PC-3 (cell line): Measurements from ENCODE around the gene GPRC5A.

Experiments used
- EZH2 ChIP-seq: fragments of 300-600 bp; sonication (generic); IDR thresholded peaks from one replicate; pipeline ENCODE4 v1.6.1; 2017; ENCODE audit warnings: antibody characterized with exemption, mild to moderate bottlenecking, low read length; ENCODE audit not compliant: unreplicated experiment
- TF ChIP-seq, protein P1 (sequence below): fragments of 300-600 bp; sonication (generic); conservative IDR thresholded peaks from 2 replicates; pipeline ENCODE4 v1.5.1; 2017; ENCODE audit warnings: antibody characterized with exemption, low read depth, mild to moderate bottlenecking, low read length

DNA sequence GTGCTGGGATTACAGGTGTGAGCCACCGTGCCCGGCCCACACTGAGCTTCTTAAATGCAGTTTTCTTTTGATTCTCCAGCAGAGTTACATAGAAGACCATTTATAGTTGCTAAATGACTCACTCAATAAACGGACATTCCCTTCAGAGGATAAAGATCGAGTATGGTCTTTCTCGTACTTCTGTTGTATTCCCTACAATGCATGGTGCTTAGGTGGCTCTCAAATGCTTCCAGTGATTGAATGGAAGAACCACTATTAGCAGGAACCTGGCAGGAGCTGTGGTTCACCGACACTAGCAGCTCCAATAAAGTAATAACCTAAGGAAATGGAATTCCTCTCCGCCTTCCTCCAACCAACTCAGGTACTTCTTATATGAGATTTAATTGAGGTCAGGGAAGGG, 3.9 kb upstream of the GPRC5A start:
- TF ChIP-seq, protein P1, sequence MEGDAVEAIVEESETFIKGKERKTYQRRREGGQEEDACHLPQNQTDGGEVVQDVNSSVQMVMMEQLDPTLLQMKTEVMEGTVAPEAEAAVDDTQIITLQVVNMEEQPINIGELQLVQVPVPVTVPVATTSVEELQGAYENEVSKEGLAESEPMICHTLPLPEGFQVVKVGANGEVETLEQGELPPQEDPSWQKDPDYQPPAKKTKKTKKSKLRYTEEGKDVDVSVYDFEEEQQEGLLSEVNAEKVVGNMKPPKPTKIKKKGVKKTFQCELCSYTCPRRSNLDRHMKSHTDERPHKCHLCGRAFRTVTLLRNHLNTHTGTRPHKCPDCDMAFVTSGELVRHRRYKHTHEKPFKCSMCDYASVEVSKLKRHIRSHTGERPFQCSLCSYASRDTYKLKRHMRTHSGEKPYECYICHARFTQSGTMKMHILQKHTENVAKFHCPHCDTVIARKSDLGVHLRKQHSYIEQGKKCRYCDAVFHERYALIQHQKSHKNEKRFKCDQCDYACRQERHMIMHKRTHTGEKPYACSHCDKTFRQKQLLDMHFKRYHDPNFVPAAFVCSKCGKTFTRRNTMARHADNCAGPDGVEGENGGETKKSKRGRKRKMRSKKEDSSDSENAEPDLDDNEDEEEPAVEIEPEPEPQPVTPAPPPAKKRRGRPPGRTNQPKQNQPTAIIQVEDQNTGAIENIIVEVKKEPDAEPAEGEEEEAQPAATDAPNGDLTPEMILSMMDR, result no peak
- no peak for TF ChIP-seq EZH2
